ENCODE data around the gene GLP2R. TPM values are rescaled to one million over a fixed set of nuclear protein-coding genes. Genes with fewer than 3 reads are reported as not detected.

GLP2R gene
- total RNA-seq, 1 experiment from 2014 or later: not detected

GRCh38 chr17:9887508-9887907 lies 61.8 kb downstream of the GLP2R start:
- no peaks in the 10 kb centered on the region for H3K27me3 ChIP-seq (ENCODE audit: control insufficient read depth, insufficient read depth, low read length)
- no peak for DNase-seq
- no peak overlapping the region for H3K4me3 ChIP-seq (ENCODE audit: insufficient read depth, low read depth, low read length)
- H3K36me3 ChIP-seq (replicated peaks; ENCODE audit: control insufficient read depth, insufficient read depth, low read length): no peaks in the 10 kb centered on the region

GRCh38 chr17:9890124-9890523 lies 64.4 kb downstream of the GLP2R start:
- H3K4me3 ChIP-seq (ENCODE audit: insufficient read depth, low read depth, low read length): no peak overlapping the region
- H3K36me3 ChIP-seq (replicated peaks; ENCODE audit: control insufficient read depth, insufficient read depth, low read length): no peaks in the 10 kb centered on the region
- peak; percentile 94 for DNase-seq
- no peaks in the 10 kb centered on the region for H3K27me3 ChIP-seq (ENCODE audit: control insufficient read depth, insufficient read depth, low read length)

GRCh38 chr17:9893411-9894012 lies 67.8 kb downstream of the GLP2R start:
- peaks cover 2% of the 10 kb centered on the region; the same call in 1 of the 2 replicates for H3K27me3 ChIP-seq (ENCODE audit: control insufficient read depth, insufficient read depth, low read length)

GRCh38 chr17:9894231-9894630 lies 68.5 kb downstream of the GLP2R start:
- H3K27me3 ChIP-seq (ENCODE audit: control insufficient read depth, insufficient read depth, low read length): peaks cover 2% of the 10 kb centered on the region; the same call in 1 of the 2 replicates
- no peak for DNase-seq
- H3K36me3 ChIP-seq (replicated peaks; ENCODE audit: control insufficient read depth, insufficient read depth, low read length): no peaks in the 10 kb centered on the region
- H3K4me3 ChIP-seq (ENCODE audit: insufficient read depth, low read depth, low read length): no peak overlapping the region

More at GRCh38 chr17:9893411-9894012, 67.8 kb downstream of the GLP2R start:
- DNase-seq: no peak
- H3K36me3 ChIP-seq (replicated peaks; ENCODE audit: control insufficient read depth, insufficient read depth, low read length): no peaks in the 10 kb centered on the region
- H3K4me3 ChIP-seq (ENCODE audit: insufficient read depth, low read depth, low read length): no peak overlapping the region

GRCh38 chr17:9895923-9896322 lies 70.2 kb downstream of the GLP2R start:
- no peak for DNase-seq
- peaks cover 2% of the 10 kb centered on the region; the same call in 1 of the 2 replicates for H3K27me3 ChIP-seq (ENCODE audit: control insufficient read depth, insufficient read depth, low read length)
- no peaks in the 10 kb centered on the region for H3K36me3 ChIP-seq (replicated peaks; ENCODE audit: control insufficient read depth, insufficient read depth, low read length)
- H3K4me3 ChIP-seq (ENCODE audit: insufficient read depth, low read depth, low read length): no peak overlapping the region

- H3K27me3 ChIP-seq (ENCODE audit: control insufficient read depth, insufficient read depth, low read length): peaks cover 2% of the 10 kb centered on the region; the same call in 1 of the 2 replicates
- H3K4me3 ChIP-seq (ENCODE audit: insufficient read depth, low read depth, low read length): no peak overlapping the region
- no peaks in the 10 kb centered on the region for H3K36me3 ChIP-seq (replicated peaks; ENCODE audit: control insufficient read depth, insufficient read depth, low read length)
- no peak for DNase-seq
Measured at GRCh38 chr17:9897372-9897968, 71.7 kb downstream of the GLP2R start.

GRCh38 chr17:9898812-9899211 lies 73.1 kb downstream of the GLP2R start:
- DNase-seq: no peak
- Histone ChIP-seq H3K4me3 (ENCODE audit: insufficient read depth, low read depth, low read length) (no peak overlapping the region), H3K27me3 (ENCODE audit: control insufficient read depth, insufficient read depth, low read length) (peaks cover 2% of the 10 kb centered on the region; the same call in 1 of the 2 replicates), H3K36me3 (replicated peaks; ENCODE audit: control insufficient read depth, insufficient read depth, low read length) (no peaks in the 10 kb centered on the region)

- Histone ChIP-seq H3K4me3 (ENCODE audit: insufficient read depth, low read depth, low read length) (no peak overlapping the region), H3K27me3 (ENCODE audit: control insufficient read depth, insufficient read depth, low read length) (peaks cover 2% of the 10 kb centered on the region; the same call in 1 of the 2 replicates), H3K36me3 (replicated peaks; ENCODE audit: control insufficient read depth, insufficient read depth, low read length) (no peaks in the 10 kb centered on the region)
- no peak for DNase-seq
Measured at GRCh38 chr17:9899280-9900043, 73.7 kb downstream of the GLP2R start.

- DNase-seq: no peak
- H3K27me3 ChIP-seq (ENCODE audit: control insufficient read depth, insufficient read depth, low read length): peaks cover 2% of the 10 kb centered on the region; the same call in 1 of the 2 replicates
- no peaks in the 10 kb centered on the region for H3K36me3 ChIP-seq (replicated peaks; ENCODE audit: control insufficient read depth, insufficient read depth, low read length)
- H3K4me3 ChIP-seq (ENCODE audit: insufficient read depth, low read depth, low read length): no peak overlapping the region
Measured at GRCh38 chr17:9900044-9900594, 74.4 kb downstream of the GLP2R start.

GRCh38 chr17:9900784-9901183 lies 75.1 kb downstream of the GLP2R start:
- no peak for DNase-seq
- Histone ChIP-seq H3K27me3 (ENCODE audit: control insufficient read depth, insufficient read depth, low read length) (peaks cover 1% of the 10 kb centered on the region; the same call in 1 of the 2 replicates), H3K36me3 (replicated peaks; ENCODE audit: control insufficient read depth, insufficient read depth, low read length) (no peaks in the 10 kb centered on the region), H3K4me3 (ENCODE audit: insufficient read depth, low read depth, low read length) (no peak overlapping the region)

- H3K27me3 ChIP-seq (ENCODE audit: control insufficient read depth, insufficient read depth, low read length): no peaks in the 10 kb centered on the region; the same call in 1 of the 2 replicates
Measured at GRCh38 chr17:9902120-9902519, 76.4 kb downstream of the GLP2R start.

GRCh38 chr17:9904277-9905077 lies 78.8 kb downstream of the GLP2R start:
- Histone ChIP-seq H3K36me3 (replicated peaks; ENCODE audit: control insufficient read depth, insufficient read depth, low read length) (no peaks in the 10 kb centered on the region), H3K27me3 (ENCODE audit: control insufficient read depth, insufficient read depth, low read length) (no peaks in the 10 kb centered on the region), H3K4me3 (ENCODE audit: insufficient read depth, low read depth, low read length) (no peak overlapping the region)
- no peak for DNase-seq

More at GRCh38 chr17:9902120-9902519, 76.4 kb downstream of the GLP2R start:
- Histone ChIP-seq H3K36me3 (replicated peaks; ENCODE audit: control insufficient read depth, insufficient read depth, low read length) (no peaks in the 10 kb centered on the region), H3K4me3 (ENCODE audit: insufficient read depth, low read depth, low read length) (no peak overlapping the region)
- DNase-seq: peak; percentile 65

GRCh38 chr17:9905078-9905415 lies 79.3 kb downstream of the GLP2R start, which contains the start of gene RCVRN:
RCVRN (minus strand) TSS chr17:9905271; CDS start chr17:9905180, 91 bp downstream.
- Histone ChIP-seq H3K27me3 (ENCODE audit: control insufficient read depth, insufficient read depth, low read length) (no peaks in the 10 kb centered on the region), H3K36me3 (replicated peaks; ENCODE audit: control insufficient read depth, insufficient read depth, low read length) (no peaks in the 10 kb centered on the region), H3K4me3 (ENCODE audit: insufficient read depth, low read depth, low read length) (no peak within 1 kb of the TSS)
- no peak for DNase-seq

GRCh38 chr17:9905902-9906301 lies 80.2 kb downstream of the GLP2R start:
- H3K36me3 ChIP-seq (replicated peaks; ENCODE audit: control insufficient read depth, insufficient read depth, low read length): no peaks in the 10 kb centered on the region
- H3K4me3 ChIP-seq (ENCODE audit: insufficient read depth, low read depth, low read length): no peak overlapping the region
- H3K27me3 ChIP-seq (ENCODE audit: control insufficient read depth, insufficient read depth, low read length): no peaks in the 10 kb centered on the region
- DNase-seq: peak; percentile 91
